SK-N-SH treated with all-trans-retinoic acid at 6 μM for 48 hours (cell line): Measurements from ENCODE around the gene FIGLA.

Experiments
- ATAC-seq: fragments of 200-7000 bp; cut with Tn5 transposase; 3 replicates; pipeline ENCODE4 v1.9.1; 2020; ENCODE audit warnings: mild to moderate bottlenecking, moderate library complexity
- ARNTL ChIP-seq: fragments of 450-650 bp; formaldehyde crosslinking; IDR thresholded peaks from 2 replicates; pipeline ENCODE4 v1.5.0; 2020; ENCODE audit warnings: low read depth, mild to moderate bottlenecking, moderate library complexity, borderline replicate concordance
- BACH2 ChIP-seq: fragments of 250-450 bp; sonication (Bioruptor Pico); IDR thresholded peaks from 2 replicates; pipeline ENCODE4 v1.9.0; 2021; ENCODE audit warnings: mild to moderate bottlenecking, borderline replicate concordance
- CREB5 ChIP-seq: fragments of 250-450 bp; sonication (Bioruptor Pico); IDR thresholded peaks from 2 replicates; pipeline ENCODE4 v1.5.1; 2020; ENCODE audit warnings: low read depth, mild to moderate bottlenecking, moderate library complexity
- CSDC2 ChIP-seq: fragments of 250-450 bp; sonication (Bioruptor Pico); IDR thresholded peaks from 2 replicates; pipeline ENCODE4 v1.5.0; 2020; ENCODE audit warnings: mild to moderate bottlenecking, moderate library complexity
- CSRNP3 ChIP-seq: fragments of 250-450 bp; sonication (Bioruptor Pico); IDR thresholded peaks from 2 replicates; pipeline ENCODE4 v1.5.1; 2021; ENCODE audit warnings: mild to moderate bottlenecking, moderate library complexity
- ESRRG ChIP-seq: fragments of 250-450 bp; sonication (Bioruptor Pico); IDR thresholded peaks from 2 replicates; pipeline ENCODE4 v1.6.1; 2021; ENCODE audit warnings: mild to moderate bottlenecking
- GLIS3 ChIP-seq: fragments of 250-450 bp; sonication (Bioruptor Pico); IDR thresholded peaks from 2 replicates; pipeline ENCODE4 v1.5.0; 2020; ENCODE audit warnings: mild to moderate bottlenecking, moderate library complexity
- ISL1 ChIP-seq: fragments of 250-450 bp; sonication (Bioruptor Pico); IDR thresholded peaks from 2 replicates; pipeline ENCODE4 v2.1.2; 2022; ENCODE audit warnings: mild to moderate bottlenecking, moderate library complexity
- OSR1 ChIP-seq: fragments of 250-450 bp; sonication (Bioruptor Pico); IDR thresholded peaks from 2 replicates; pipeline ENCODE4 v1.8.0; 2022; ENCODE audit warnings: moderate library complexity, mild to moderate bottlenecking, inconsistent platforms
- PATZ1 ChIP-seq: fragments of 250-450 bp; sonication (Bioruptor Pico); IDR thresholded peaks from 2 replicates; pipeline ENCODE4 v1.8.0; 2020; ENCODE audit warnings: mild to moderate bottlenecking, moderate library complexity, borderline replicate concordance
- POU6F1 ChIP-seq: fragments of 250-450 bp; sonication (Bioruptor Pico); IDR thresholded peaks from 2 replicates; pipeline ENCODE4 v1.8.0; 2021; ENCODE audit warnings: low read depth, mild to moderate bottlenecking, moderate library complexity, borderline replicate concordance
- PPARA ChIP-seq: fragments of 250-450 bp; sonication (Bioruptor Pico); IDR thresholded peaks from 2 replicates; pipeline ENCODE4 v1.5.0; 2020; ENCODE audit warnings: mild to moderate bottlenecking, borderline replicate concordance
- RARB ChIP-seq: fragments of 250-450 bp; sonication (Bioruptor Pico); IDR thresholded peaks from 2 replicates; pipeline ENCODE4 v1.8.0; 2021; ENCODE audit warnings: mild to moderate bottlenecking, moderate library complexity
- SNAI2 ChIP-seq: fragments of 250-450 bp; sonication (Bioruptor Pico); IDR thresholded peaks from 2 replicates; pipeline ENCODE4 v1.5.0; 2020; ENCODE audit warnings: mild to moderate bottlenecking, moderate library complexity
- TCF4 ChIP-seq: fragments of 250-450 bp; sonication (Bioruptor Pico); IDR thresholded peaks from 2 replicates; pipeline ENCODE4 v1.8.0; 2021; ENCODE audit warnings: mild to moderate bottlenecking, moderate library complexity, borderline replicate concordance
- TOX ChIP-seq: fragments of 250-450 bp; sonication (Bioruptor Pico); IDR thresholded peaks from 2 replicates; pipeline ENCODE4 v1.8.0; 2021; ENCODE audit warnings: mild to moderate bottlenecking, moderate library complexity, borderline replicate concordance
- TSHZ2 ChIP-seq: fragments of 250-450 bp; sonication (Bioruptor Pico); IDR thresholded peaks from 2 replicates; pipeline ENCODE4 v1.5.0; 2020; ENCODE audit warnings: mild to moderate bottlenecking, moderate library complexity
- ZFP30 ChIP-seq: fragments of 450-650 bp; formaldehyde crosslinking; IDR thresholded peaks from 2 replicates; pipeline ENCODE4 v1.5.0; 2022; ENCODE audit warnings: mild to moderate bottlenecking, moderate library complexity
- ZNF565 ChIP-seq: fragments of 450-650 bp; formaldehyde crosslinking; conservative IDR thresholded peaks from 2 replicates; pipeline ENCODE4 v1.5.0; 2020; ENCODE audit warnings: low read depth, mild to moderate bottlenecking, moderate library complexity
- ZNF70 ChIP-seq: fragments of 450-650 bp; formaldehyde crosslinking; IDR thresholded peaks from 2 replicates; pipeline ENCODE4 v1.5.0; 2020; ENCODE audit warnings: mild to moderate bottlenecking, moderate library complexity

FIGLA gene

GRCh38 chr2:70775141-70775540, 15.3 kb downstream of the FIGLA start (continued):
- no peak for TF ChIP-seq CREB5 (CRISPR knock-in tag)
- no peak for TF ChIP-seq ZNF565
- no peak for TF ChIP-seq CSDC2 (CRISPR knock-in tag)

- ATAC-seq = no peak
- TF ChIP-seq PPARA = no peak
- TF ChIP-seq BACH2 = no peak
- TF ChIP-seq RARB (CRISPR knock-in tag) = no peak
- TF ChIP-seq POU6F1 (CRISPR knock-in tag) = no peak
- no peak for TF ChIP-seq TOX (CRISPR knock-in tag)
- no peak for TF ChIP-seq SNAI2 (CRISPR knock-in tag)
- no peak for TF ChIP-seq ZNF70 (CRISPR knock-in tag)
- no peak for TF ChIP-seq GLIS3 (CRISPR knock-in tag)
- no peak for TF ChIP-seq ZFP30 (CRISPR knock-in tag)
- no peak for TF ChIP-seq PATZ1
- TF ChIP-seq ARNTL (CRISPR knock-in tag) = no peak
- TF ChIP-seq TSHZ2 (CRISPR knock-in tag) = no peak
- TF ChIP-seq CSRNP3 (CRISPR knock-in tag) = no peak
- no peak for TF ChIP-seq CSDC2 (CRISPR knock-in tag)
- no peak for TF ChIP-seq ISL1 (CRISPR knock-in tag)
- TF ChIP-seq ZNF565 = no peak
- no peak for TF ChIP-seq OSR1 (CRISPR knock-in tag)
- no peak for TF ChIP-seq ESRRG (CRISPR knock-in tag)
These were observed 17.8 kb downstream of the FIGLA start for GRCh38 chr2:70772486-70773155.

- ATAC-seq = no peak
- no peak for TF ChIP-seq ZNF565
- TF ChIP-seq PPARA = no peak
- TF ChIP-seq CSRNP3 (CRISPR knock-in tag) = no peak
- no peak for TF ChIP-seq TCF4 (CRISPR knock-in tag)
- no peak for TF ChIP-seq POU6F1 (CRISPR knock-in tag)
- no peak for TF ChIP-seq BACH2
- TF ChIP-seq CREB5 (CRISPR knock-in tag) = no peak
- TF ChIP-seq GLIS3 (CRISPR knock-in tag) = no peak
- no peak for TF ChIP-seq TOX (CRISPR knock-in tag)
These were observed 19.0 kb downstream of the FIGLA start for GRCh38 chr2:70771446-70771845.
